HepG2 (cell line): ENCODE measurements around the gene RIPPLY2. TPM values are rescaled to one million over a fixed set of nuclear protein-coding genes. Genes with fewer than 3 reads are reported as not detected.

Experiments
- AGO2 ChIP-seq: fragments of 200-400 bp; formaldehyde crosslinking; optimal IDR thresholded peaks from 2 replicates; pipeline ENCODE3; 2017; ENCODE audit warnings: mild to moderate bottlenecking, low read depth, low read length, moderate library complexity
- AKNA ChIP-seq: sonication (generic); formaldehyde crosslinking; IDR thresholded peaks from 2 replicates; pipeline ENCODE4 v1.4.0; 2020; ENCODE audit warnings: missing genetic modification reagents, borderline replicate concordance
- BRCA1 ChIP-seq: sonication (generic); formaldehyde crosslinking; IDR thresholded peaks from 2 replicates; pipeline ENCODE4 v1.4.0; 2020; ENCODE audit warnings: missing genetic modification reagents
- ESRRA ChIP-seq: sonication (generic); formaldehyde crosslinking; IDR thresholded peaks from 2 replicates; pipeline ENCODE4 v1.5.1; 2020; ENCODE audit warnings: mild to moderate bottlenecking, low read depth, missing genetic modification reagents
- EZH2 ChIP-seq: conservative IDR thresholded peaks from 2 replicates; pipeline ENCODE4 v1.6.1; 2012; ENCODE audit warnings: mild to moderate bottlenecking, low read depth, low read length, moderate library complexity
- GATAD2A ChIP-seq: IDR thresholded peaks from 2 replicates; pipeline ENCODE4 v1.6.1; 2016
- GLI4 ChIP-seq: sonication (generic); formaldehyde crosslinking; IDR thresholded peaks from 2 replicates; pipeline ENCODE4 v1.5.1; 2020; ENCODE audit warnings: missing genetic modification reagents, mild to moderate bottlenecking, moderate library complexity, borderline replicate concordance
- MED1 ChIP-seq: sonication (generic); formaldehyde crosslinking; IDR thresholded peaks from 2 replicates; pipeline ENCODE4 v1.4.0; 2020; ENCODE audit warnings: missing genetic modification reagents
- PHF8 ChIP-seq: sonication (generic); formaldehyde crosslinking; IDR thresholded peaks from 2 replicates; pipeline ENCODE4 v1.5.0; 2020; ENCODE audit warnings: missing genetic modification reagents
- RAD21 ChIP-seq: fragments of 450-650 bp; formaldehyde crosslinking; IDR thresholded peaks from 2 replicates; pipeline ENCODE4 v1.5.0; 2020; ENCODE audit warnings: mild to moderate bottlenecking
- RBM22 ChIP-seq: fragments of 200-400 bp; formaldehyde crosslinking; optimal IDR thresholded peaks from 2 replicates; pipeline ENCODE3; 2017; ENCODE audit warnings: mild to moderate bottlenecking, low read length, moderate library complexity
- U2AF2 ChIP-seq: fragments of 200-400 bp; formaldehyde crosslinking; IDR thresholded peaks from 2 replicates; pipeline ENCODE4 v1.6.1; 2017; ENCODE audit warnings: low read depth, mild to moderate bottlenecking, low read length
- ZC3H4 ChIP-seq: sonication (generic); formaldehyde crosslinking; IDR thresholded peaks from 2 replicates; pipeline ENCODE4 v1.4.0; 2020; ENCODE audit warnings: missing genetic modification reagents, borderline replicate concordance
- ZNF138 ChIP-seq: sonication (generic); formaldehyde crosslinking; IDR thresholded peaks from 2 replicates; pipeline ENCODE4 v1.5.0; 2020; ENCODE audit warnings: mild to moderate bottlenecking, low read depth, missing genetic modification reagents
- ZNF232 ChIP-seq: sonication (generic); formaldehyde crosslinking; IDR thresholded peaks from 2 replicates; pipeline ENCODE4 v1.4.0; 2020; ENCODE audit warnings: missing genetic modification reagents, borderline replicate concordance
- ZNF264 ChIP-seq: sonication (generic); formaldehyde crosslinking; IDR thresholded peaks from 2 replicates; pipeline ENCODE4 v1.4.0; 2020; ENCODE audit warnings: missing genetic modification reagents
- ZNF598 ChIP-seq: sonication (generic); formaldehyde crosslinking; IDR thresholded peaks from 2 replicates; pipeline ENCODE4 v1.5.1; 2020; ENCODE audit warnings: mild to moderate bottlenecking, missing genetic modification reagents, borderline replicate concordance
- ZNF691 ChIP-seq: sonication (generic); formaldehyde crosslinking; IDR thresholded peaks from 2 replicates; pipeline ENCODE4 v1.4.0; 2020; ENCODE audit warnings: missing genetic modification reagents, low read depth, mild to moderate bottlenecking, borderline replicate concordance
- ZNF782 ChIP-seq: sonication (generic); formaldehyde crosslinking; IDR thresholded peaks from 2 replicates; pipeline ENCODE4 v1.4.0; 2020; ENCODE audit warnings: missing genetic modification reagents, mild to moderate bottlenecking, borderline replicate concordance
- polyA plus RNA-seq, 8 experiments: library from polyadenylated mRNA; depleted of rRNA in 3 of 8; stranded (reverse) in 7 of 8; unstranded in 1 of 8; fragments of >200 nt; fragmentation: Illumina TruSeq in 4 of 8; extraction: Trizol in 4 of 8; gene quantifications; 2 replicates each; pipeline versions ENCODE4 v1.2.1 to v1.2.3, GENCODE V29; 2011 to 2016; ENCODE audit warnings: low read depth in 4 of 8, missing spikeins in 1 of 8, mixed read lengths in 1 of 8; ENCODE audit not compliant: insufficient read depth in 1 of 8
- total RNA-seq, 5 experiments: library from RNA; depleted of rRNA; stranded (reverse); fragments of >200 nt; fragmentation: Illumina TruSeq; extraction: Trizol; gene quantifications; 2 replicates each; pipeline ENCODE4 v1.2.3, GENCODE V29; 2016; ENCODE audit warnings: low read depth in 1 of 5
- TF ChIP-seq, protein P1 (sequence below): sonication (generic); formaldehyde crosslinking; IDR thresholded peaks from 2 replicates; pipeline ENCODE4 v1.4.0; 2020; ENCODE audit warnings: missing genetic modification reagents, borderline replicate concordance

RIPPLY2 gene
- total and polyA plus RNA-seq, 2 of the 13 experiments (the other 11 are each of a cell fraction or from before 2014, with no cell fraction given): not detected

- TF ChIP-seq AKNA (CRISPR knock-in tag): peak; percentile 92; the same call in 1 of the 2 replicates
- TF ChIP-seq BRCA1: peak; percentile 99
- TF ChIP-seq ZC3H4 (CRISPR knock-in tag): peak; percentile 90
- TF ChIP-seq ZNF138: peak; percentile 96
- no peak for TF ChIP-seq U2AF2
- TF ChIP-seq GATAD2A (CRISPR knock-in tag): peak; percentile 86
- peak; percentile 54; the same call in 1 of the 2 replicates for TF ChIP-seq RAD21
- peak; percentile 22 for TF ChIP-seq AGO2
- TF ChIP-seq MED1 (CRISPR knock-in tag): peak; percentile 60; the same call in 1 of the 2 replicates
- TF ChIP-seq ZNF782 (CRISPR knock-in tag): peak; percentile 48; the same call in 1 of the 2 replicates
- TF ChIP-seq ESRRA (CRISPR knock-in tag): no peak
- TF ChIP-seq EZH2: no peak
- TF ChIP-seq GLI4: no peak
- peak; percentile 84 for TF ChIP-seq ZNF264 (CRISPR knock-in tag)
- TF ChIP-seq ZNF691 (CRISPR knock-in tag): peak; percentile 50; the same call in 1 of the 2 replicates
- TF ChIP-seq RBM22: no peak
- TF ChIP-seq ZNF598 (CRISPR knock-in tag): peak; percentile 45; the same call in 1 of the 2 replicates
- TF ChIP-seq ZNF232 (CRISPR knock-in tag): peak; percentile 99
- peak; percentile 91 for TF ChIP-seq PHF8 (CRISPR knock-in tag)
- TF ChIP-seq, protein P1, sequence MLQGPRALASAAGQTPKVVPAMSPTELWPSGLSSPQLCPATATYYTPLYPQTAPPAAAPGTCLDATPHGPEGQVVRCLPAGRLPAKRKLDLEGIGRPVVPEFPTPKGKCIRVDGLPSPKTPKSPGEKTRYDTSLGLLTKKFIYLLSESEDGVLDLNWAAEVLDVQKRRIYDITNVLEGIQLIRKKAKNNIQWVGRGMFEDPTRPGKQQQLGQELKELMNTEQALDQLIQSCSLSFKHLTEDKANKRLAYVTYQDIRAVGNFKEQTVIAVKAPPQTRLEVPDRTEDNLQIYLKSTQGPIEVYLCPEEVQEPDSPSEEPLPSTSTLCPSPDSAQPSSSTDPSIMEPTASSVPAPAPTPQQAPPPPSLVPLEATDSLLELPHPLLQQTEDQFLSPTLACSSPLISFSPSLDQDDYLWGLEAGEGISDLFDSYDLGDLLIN (CRISPR knock-in tag): no peak; the same call in 1 of the 2 replicates
These were observed 6.5 kb downstream of the RIPPLY2 start, which contains the start of gene CYB5R4 (continued) for GRCh38 chr6:83859410-83860358.
